HuH-7.5 (cell line): ENCODE measurements around the gene LGALS1.
A peak's percentile ranks its signal among the peaks of the same experiment; 100 is the strongest.
"Not testable (repeated sequence)": the region's sequence is repeated elsewhere in the genome, so short reads cannot be mapped to it uniquely, and the experiment has no call there.

ENCODE experiments used
- DNase-seq: peaks from one replicate; pipeline ENCODE4 v3.0.0; 2011; ENCODE audit warnings: low spot score

Gene LGALS1

GRCh38 chr22:37690407-37690806 is 15.0 kb downstream of the LGALS1 start:
- no peak for DNase-seq

- no peak for DNase-seq
Measured at GRCh38 chr22:37690901-37691504, 15.6 kb downstream of the LGALS1 start.

GRCh38 chr22:37692627-37693285 is 17.3 kb downstream of the LGALS1 start:
- no peak for DNase-seq

- not testable (repeated sequence) for DNase-seq
Measured at GRCh38 chr22:37694131-37694530, 18.7 kb downstream of the LGALS1 start.

- not testable (repeated sequence) for DNase-seq
Measured at GRCh38 chr22:37696260-37696656, 20.8 kb downstream of the LGALS1 start.

- peak; percentile 21 for DNase-seq
Measured at GRCh38 chr22:37696657-37697537, 21.5 kb downstream of the LGALS1 start, which contains the start of gene TRIOBP. Gene TRIOBP (plus strand): TSS chr22:37697048. CDS start chr22:37701366, 4,318 bp downstream.

- no peak for DNase-seq
Measured at GRCh38 chr22:37697538-37697835, 22.1 kb downstream of the LGALS1 start.

GRCh38 chr22:37701141-37701786 is 25.8 kb downstream of the LGALS1 start:
- DNase-seq, result no peak

- no peak for DNase-seq
Measured at GRCh38 chr22:37703906-37704305, 28.5 kb downstream of the LGALS1 start.

- DNase-seq, result no peak
Measured at GRCh38 chr22:37704645-37705044, 29.2 kb downstream of the LGALS1 start.

- no peak for DNase-seq
Measured at GRCh38 chr22:37705205-37705604, 29.8 kb downstream of the LGALS1 start.

GRCh38 chr22:37708580-37709444 is 33.4 kb downstream of the LGALS1 start:
- no peak for DNase-seq

GRCh38 chr22:37709445-37709765 is 34.0 kb downstream of the LGALS1 start:
- no peak for DNase-seq

GRCh38 chr22:37710675-37711074 is 35.2 kb downstream of the LGALS1 start:
- DNase-seq, result no peak

GRCh38 chr22:37711490-37711889 is 36.1 kb downstream of the LGALS1 start:
- DNase-seq, result no peak

GRCh38 chr22:37713761-37714160 is 38.3 kb downstream of the LGALS1 start:
- no peak for DNase-seq

GRCh38 chr22:37714634-37715033 is 39.2 kb downstream of the LGALS1 start:
- DNase-seq, result no peak

GRCh38 chr22:37715760-37716159 is 40.3 kb downstream of the LGALS1 start:
- DNase-seq, result no peak

- no peak for DNase-seq
Measured at GRCh38 chr22:37716708-37717107, 41.3 kb downstream of the LGALS1 start.

GRCh38 chr22:37717235-37717634 is 41.8 kb downstream of the LGALS1 start:
- not testable (repeated sequence) for DNase-seq

GRCh38 chr22:37717746-37718305 is 42.4 kb downstream of the LGALS1 start:
- DNase-seq, result not testable (repeated sequence)
